Fibroblast of lung (primary cell): ENCODE data around the gene GK2.

Source experiments
- CTCF ChIP-seq, 2 donors: IDR thresholded peaks in 1 of 2; conservative IDR thresholded peaks in 1 of 2; 1 replicate in 1 of 2; 2 replicates in 1 of 2; pipeline ENCODE4 v1.5.1; 2011 to 2012; ENCODE audit warnings: low read length in 2 of 2, control low read depth in 1 of 2, inconsistent platforms in 1 of 2, low read depth in 1 of 2, mild to moderate bottlenecking in 1 of 2
- EZH2 ChIP-seq: IDR thresholded peaks from 2 replicates; pipeline ENCODE4 v1.5.1; 2012; ENCODE audit warnings: low read length, control low read depth, mild to moderate bottlenecking; ENCODE audit errors: missing control alignments

- TF ChIP-seq CTCF (conservative IDR thresholded peaks at IDR 0.05 in 1 of 2, IDR thresholded peaks at IDR 0.05 in 1 of 2; ENCODE audit: low read depth in 1 of 2, low read length in 2 of 2) (no peak), EZH2 (no peak)
Measured at GRCh38 chr4:79370026-79370425, 38.0 kb downstream of the GK2 start.
